Measurements from ENCODE around the gene EFCAB14. TPM values are rescaled to one million over a fixed set of nuclear protein-coding genes. Genes with fewer than 3 reads are reported as not detected.
A peak's percentile ranks its signal among the peaks of the same experiment; 100 is the strongest.

EFCAB14 gene
- total RNA-seq, 3 donors from 2014 or later = 115 to 137 (median 122) TPM

GRCh38 chr1:46679789-46680573, 38.9 kb downstream of the EFCAB14 start:
- H3K36me3 ChIP-seq (ENCODE audit: low read depth) = peaks cover 15% of the 10 kb centered on the region
- no peak for ATAC-seq
- H3K9me3 ChIP-seq = no peaks in the 10 kb centered on the region
- TF ChIP-seq, protein P1, sequence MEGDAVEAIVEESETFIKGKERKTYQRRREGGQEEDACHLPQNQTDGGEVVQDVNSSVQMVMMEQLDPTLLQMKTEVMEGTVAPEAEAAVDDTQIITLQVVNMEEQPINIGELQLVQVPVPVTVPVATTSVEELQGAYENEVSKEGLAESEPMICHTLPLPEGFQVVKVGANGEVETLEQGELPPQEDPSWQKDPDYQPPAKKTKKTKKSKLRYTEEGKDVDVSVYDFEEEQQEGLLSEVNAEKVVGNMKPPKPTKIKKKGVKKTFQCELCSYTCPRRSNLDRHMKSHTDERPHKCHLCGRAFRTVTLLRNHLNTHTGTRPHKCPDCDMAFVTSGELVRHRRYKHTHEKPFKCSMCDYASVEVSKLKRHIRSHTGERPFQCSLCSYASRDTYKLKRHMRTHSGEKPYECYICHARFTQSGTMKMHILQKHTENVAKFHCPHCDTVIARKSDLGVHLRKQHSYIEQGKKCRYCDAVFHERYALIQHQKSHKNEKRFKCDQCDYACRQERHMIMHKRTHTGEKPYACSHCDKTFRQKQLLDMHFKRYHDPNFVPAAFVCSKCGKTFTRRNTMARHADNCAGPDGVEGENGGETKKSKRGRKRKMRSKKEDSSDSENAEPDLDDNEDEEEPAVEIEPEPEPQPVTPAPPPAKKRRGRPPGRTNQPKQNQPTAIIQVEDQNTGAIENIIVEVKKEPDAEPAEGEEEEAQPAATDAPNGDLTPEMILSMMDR (IDR thresholded peaks at IDR 0.05) = no peak
- no peak for DNase-seq
- no peak overlapping the region for H3K4me3 ChIP-seq
- peaks cover 5% of the 10 kb centered on the region for H3K4me1 ChIP-seq (ENCODE audit: low read depth)
- intact Hi-C loops (cut with DNase I, micrococcal nuclease) = no loop called here

- intact Hi-C loops (cut with DNase I, micrococcal nuclease) = no loop called here
- Histone ChIP-seq H3K4me1 (ENCODE audit: low read depth) (peaks cover 2% of the 10 kb centered on the region), H3K4me3 (no peak overlapping the region), H3K36me3 (ENCODE audit: low read depth) (peaks cover 10% of the 10 kb centered on the region), H3K9me3 (no peaks in the 10 kb centered on the region)
- ATAC-seq (no peak), DNase-seq (no peak)
- TF ChIP-seq, protein P1 (IDR thresholded peaks at IDR 0.05) = no peak
These were observed 41.6 kb downstream of the EFCAB14 start for GRCh38 chr1:46677339-46677738.

DNA sequence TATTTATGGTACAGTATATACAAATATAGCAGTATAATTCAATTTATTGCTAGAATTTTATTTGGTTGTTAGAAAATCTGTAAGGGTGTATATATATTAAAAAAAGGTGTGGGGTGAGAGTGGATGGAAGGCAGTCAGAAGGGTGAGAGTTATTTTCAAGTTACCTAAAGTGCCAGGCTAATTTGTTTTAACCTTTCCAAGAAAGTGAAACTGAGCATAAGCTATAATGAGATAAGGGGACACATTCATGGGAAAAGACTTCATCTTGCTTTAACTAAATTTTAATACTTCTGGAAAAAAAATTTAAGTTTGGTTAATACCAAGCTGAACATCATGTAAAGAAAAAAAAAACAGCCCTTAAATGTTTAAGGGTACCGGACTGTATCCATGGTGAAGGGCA, 42.4 kb downstream of the EFCAB14 start:
- ATAC-seq = no peak
- Histone ChIP-seq H3K4me1 (ENCODE audit: low read depth) (no peaks in the 10 kb centered on the region), H3K4me3 (no peak overlapping the region), H3K9me3 (no peaks in the 10 kb centered on the region), H3K36me3 (ENCODE audit: low read depth) (peaks cover 10% of the 10 kb centered on the region)
- intact Hi-C loops (cut with DNase I, micrococcal nuclease) = no loop called here
- TF ChIP-seq, protein P1 (IDR thresholded peaks at IDR 0.05) = no peak
- no peak for DNase-seq

DNA sequence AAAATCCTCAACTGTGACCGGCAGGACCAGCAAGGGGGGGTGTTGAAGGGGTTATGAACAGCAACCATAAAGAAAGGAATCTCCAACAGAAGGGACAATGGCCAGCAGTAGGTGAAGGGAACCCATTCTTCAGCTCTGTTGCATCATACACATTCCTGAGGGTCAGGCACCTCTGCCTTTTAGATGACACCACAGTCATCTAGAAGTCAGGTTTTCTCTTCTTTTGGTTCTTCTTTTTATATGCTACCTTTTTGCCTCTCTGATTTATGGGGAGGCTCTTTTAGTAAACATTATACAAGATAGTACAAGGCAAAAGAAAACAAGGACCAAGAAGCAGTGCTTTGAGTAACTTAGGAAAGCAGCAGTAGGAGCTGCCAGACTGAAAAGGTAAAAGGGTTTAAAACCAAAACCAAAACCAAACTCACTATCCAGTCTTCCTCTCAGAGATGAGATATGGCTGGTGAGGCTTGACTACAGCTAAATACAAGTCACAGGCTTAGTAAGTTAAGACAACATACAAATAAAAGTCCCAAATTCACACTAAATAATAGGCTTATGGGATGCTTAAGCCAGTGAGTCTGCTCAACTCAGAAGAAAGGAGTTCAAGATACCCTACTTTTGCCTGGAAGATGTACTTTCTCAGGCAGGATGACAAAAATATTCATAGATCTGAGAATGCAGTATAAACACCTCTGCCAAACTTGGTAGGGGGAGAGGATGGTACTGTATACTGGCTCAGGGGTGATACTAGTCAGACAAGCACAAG, 43.2 kb downstream of the EFCAB14 start:
- Histone ChIP-seq H3K4me3 (no peak overlapping the region), H3K36me3 (ENCODE audit: low read depth) (peaks cover 10% of the 10 kb centered on the region), H3K9me3 (no peaks in the 10 kb centered on the region), H3K4me1 (ENCODE audit: low read depth) (no peaks in the 10 kb centered on the region)
- intact Hi-C loops (cut with DNase I, micrococcal nuclease) = no loop called here
- DNase-seq (no peak), ATAC-seq (peak; percentile 33)
- TF ChIP-seq, protein P1 (IDR thresholded peaks at IDR 0.05) = no peak

- TF ChIP-seq, protein P1 (IDR thresholded peaks at IDR 0.05) = no peak
These were observed 45.1 kb downstream of the EFCAB14 start for GRCh38 chr1:46673749-46674182.

More at GRCh38 chr1:46673749-46674182, 45.1 kb downstream of the EFCAB14 start:
- Histone ChIP-seq H3K36me3 (ENCODE audit: low read depth) (peaks cover 10% of the 10 kb centered on the region), H3K9me3 (no peaks in the 10 kb centered on the region), H3K4me1 (ENCODE audit: low read depth) (no peaks in the 10 kb centered on the region), H3K4me3 (no peak overlapping the region)
- peak; percentile 19 for ATAC-seq
- no peak for DNase-seq
- intact Hi-C loops (cut with DNase I, micrococcal nuclease) = no loop called here
